ENCODE measurements around the gene PRSS48. TPM values are rescaled to one million over a fixed set of nuclear protein-coding genes. Genes with fewer than 3 reads are reported as not detected.
"Not testable (repeated sequence)": the region's sequence is repeated elsewhere in the genome, so short reads cannot be mapped to it uniquely, and the experiment has no call there.

The PRSS48 gene
- total and polyA plus RNA-seq, 8 donors, result not detected

GRCh38 chr4:151318307-151319006, 41.5 kb downstream of the PRSS48 start:
- intact Hi-C loops (cut with DNase I; ENCODE audit: low total_unique reads), result no loop called here
- Histone ChIP-seq H3K27me3 (no peaks in the 10 kb centered on the region), H3K9me3 (no peaks in the 10 kb centered on the region), H3K4me1 (peaks cover 14 to 72% (median 51%) of the 10 kb centered on the region in 4 donors), H3K4me3 (no peak overlapping the region), H3K36me3 (no peaks in the 10 kb centered on the region), H3K27ac (no peak overlapping the region)
- 96 to 100% (median 98%) methylated on average over 1 of the region's 1 CpG for WGBS, 5 donors
- no peak for DNase-seq
- TF ChIP-seq CTCF (IDR thresholded peaks at IDR 0.05), result no peak
- no peak for TF ChIP-seq POLR2A (IDR thresholded peaks at IDR 0.05)
- TF ChIP-seq EP300 (IDR thresholded peaks at IDR 0.05), result no peak
- no peak for TF ChIP-seq POLR2AphosphoS5 (IDR thresholded peaks at IDR 0.05)

DNA sequence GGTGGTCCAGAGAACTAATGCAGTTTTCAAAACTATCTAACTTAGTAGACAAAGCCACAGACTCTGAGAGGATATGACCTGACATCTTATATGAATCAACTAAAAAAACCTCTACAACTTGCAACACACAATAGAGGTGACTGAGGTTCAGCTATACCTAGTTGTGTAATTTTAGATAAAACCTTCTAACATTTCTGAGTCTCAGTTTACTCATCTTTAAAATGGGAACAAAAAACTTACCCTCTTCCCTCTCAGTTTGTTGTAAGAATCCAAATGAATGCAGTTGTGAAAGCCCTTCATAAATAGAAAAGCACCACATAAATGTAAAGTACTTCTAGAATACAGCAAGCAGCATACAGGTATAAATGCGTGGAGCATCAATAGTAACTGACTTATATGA, 42.5 kb downstream of the PRSS48 start:
- intact Hi-C loops (cut with DNase I; ENCODE audit: low total_unique reads), result no loop called here
- WGBS, 5 donors, result 81 to 95% (median 94%) methylated on average over 1 of the region's 1 CpG
- H3K27ac ChIP-seq, result peak overlapping the region in 1 of 5 donors; percentile 49
- TF ChIP-seq POLR2AphosphoS5 (IDR thresholded peaks at IDR 0.05) (no peak), POLR2A (IDR thresholded peaks at IDR 0.05) (no peak), EP300 (IDR thresholded peaks at IDR 0.05) (no peak), CTCF (IDR thresholded peaks at IDR 0.05) (no peak)
- no peak for DNase-seq
- peaks cover 0 to 2% (median 0%) of the 10 kb centered on the region in 3 donors for H3K27me3 ChIP-seq
- no peaks in the 10 kb centered on the region for H3K9me3 ChIP-seq
- H3K4me3 ChIP-seq, result no peak overlapping the region
- H3K36me3 ChIP-seq, result no peaks in the 10 kb centered on the region
- peaks cover 16 to 72% (median 49%) of the 10 kb centered on the region in 4 donors for H3K4me1 ChIP-seq

- Histone ChIP-seq H3K4me1 (peaks cover 15 to 59% (median 40%) of the 10 kb centered on the region in 4 donors), H3K9me3 (no peaks in the 10 kb centered on the region), H3K27me3 (peaks cover 0 to 14% (median 0%) of the 10 kb centered on the region in 3 donors), H3K36me3 (no peaks in the 10 kb centered on the region), H3K4me3 (no peak overlapping the region), H3K27ac (peak overlapping the region in 4 of 5 donors; percentile 8 to 95 (median 41))
- TF ChIP-seq EP300 (IDR thresholded peaks at IDR 0.05) (no peak), POLR2AphosphoS5 (IDR thresholded peaks at IDR 0.05) (no peak), POLR2A (IDR thresholded peaks at IDR 0.05) (no peak), CTCF (IDR thresholded peaks at IDR 0.05) (no peak)
- WGBS, 5 donors, result 50 to 71% (median 57%) methylated on average over 1 of the region's 1 CpG
- no peak for DNase-seq
- intact Hi-C loops (cut with DNase I; ENCODE audit: low total_unique reads), result no loop called here
Observed at GRCh38 chr4:151321586-151321985, 44.6 kb downstream of the PRSS48 start.

- H3K4me3 ChIP-seq; H3K36me3 ChIP-seq; H3K9me3 ChIP-seq; DNase-seq; intact Hi-C loops (cut with DNase I; ENCODE audit: low total_unique reads): not testable (repeated sequence)
- WGBS, 5 donors, result 59 to 91% (median 82%) methylated on average over 4 of the region's 4 CpGs
- peak overlapping the region in 4 of 5 donors; percentile 8 to 95 (median 41) for H3K27ac ChIP-seq
- H3K4me1 ChIP-seq, result peaks cover 15 to 57% (median 37%) of the 10 kb centered on the region in 4 donors
- H3K27me3 ChIP-seq, result peaks cover 0 to 14% (median 0%) of the 10 kb centered on the region in 3 donors
Observed at GRCh38 chr4:151322161-151322560, 45.2 kb downstream of the PRSS48 start.

DNA sequence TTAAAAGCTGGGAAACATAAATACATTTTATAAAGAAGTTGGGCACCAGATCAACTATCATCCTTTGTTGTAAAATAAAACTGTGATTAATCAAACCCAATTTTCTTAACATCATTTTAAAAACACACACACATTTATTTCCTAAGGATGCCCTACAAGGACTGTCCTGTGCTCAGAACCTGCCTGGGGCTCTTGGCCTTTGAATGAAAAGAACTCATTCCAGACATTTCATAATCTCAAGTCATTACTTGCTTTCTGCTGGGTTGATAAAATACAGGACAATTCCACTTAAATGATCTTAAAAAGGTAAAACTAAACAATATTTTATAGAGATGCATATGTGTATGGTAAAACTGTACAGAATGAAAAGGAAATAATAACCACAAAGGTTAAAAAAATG, 45.6 kb downstream of the PRSS48 start:
- no peak for DNase-seq
- Histone ChIP-seq H3K27ac (peak overlapping the region in 4 of 5 donors; percentile 41 to 97 (median 94)), H3K4me3 (no peak overlapping the region), H3K9me3 (no peaks in the 10 kb centered on the region), H3K36me3 (no peaks in the 10 kb centered on the region), H3K4me1 (peaks cover 15 to 57% (median 35%) of the 10 kb centered on the region in 4 donors), H3K27me3 (peaks cover 0 to 14% (median 0%) of the 10 kb centered on the region in 3 donors)
- intact Hi-C loops (cut with DNase I; ENCODE audit: low total_unique reads), result no loop called here
- TF ChIP-seq CTCF (IDR thresholded peaks at IDR 0.05) (no peak), POLR2AphosphoS5 (IDR thresholded peaks at IDR 0.05) (no peak), POLR2A (IDR thresholded peaks at IDR 0.05) (no peak), EP300 (IDR thresholded peaks at IDR 0.05) (no peak)
